ENCODE results near the gene PPP5C.

- TF ChIP-seq CTCF (conservative IDR thresholded peaks at IDR 0.05), result no peak
- TF ChIP-seq EZH2 (IDR thresholded peaks at IDR 0.05; ENCODE audit: low read depth), result no peak
Measured at GRCh38 chr19:46366620-46367292, 19.9 kb downstream of the PPP5C start.
